ENCODE results near the gene MRPL54.
"Not testable (repeated sequence)": the region's sequence is repeated elsewhere in the genome, so short reads cannot be mapped to it uniquely, and the experiment has no call there.

The MRPL54 gene

GRCh38 chr19:3760871-3761361 is 1.6 kb upstream of the MRPL54 start:
- peak overlapping the region; percentile 75 for H3K27ac ChIP-seq
- ChIA-PET POLR2A (ENCODE audit: low non-redundant PET) (interaction anchor here (0.6 kb wide), 1 partner anchor 211 kb away, joined by 3 read pairs; no protein-coding TSS in a partner anchor), CTCF (no interaction called here)
- TF ChIP-seq CTCF (conservative IDR thresholded peaks at IDR 0.05; ENCODE audit: low read depth): no peak
- no peak for DNase-seq (ENCODE audit: low spot score)

DNA sequence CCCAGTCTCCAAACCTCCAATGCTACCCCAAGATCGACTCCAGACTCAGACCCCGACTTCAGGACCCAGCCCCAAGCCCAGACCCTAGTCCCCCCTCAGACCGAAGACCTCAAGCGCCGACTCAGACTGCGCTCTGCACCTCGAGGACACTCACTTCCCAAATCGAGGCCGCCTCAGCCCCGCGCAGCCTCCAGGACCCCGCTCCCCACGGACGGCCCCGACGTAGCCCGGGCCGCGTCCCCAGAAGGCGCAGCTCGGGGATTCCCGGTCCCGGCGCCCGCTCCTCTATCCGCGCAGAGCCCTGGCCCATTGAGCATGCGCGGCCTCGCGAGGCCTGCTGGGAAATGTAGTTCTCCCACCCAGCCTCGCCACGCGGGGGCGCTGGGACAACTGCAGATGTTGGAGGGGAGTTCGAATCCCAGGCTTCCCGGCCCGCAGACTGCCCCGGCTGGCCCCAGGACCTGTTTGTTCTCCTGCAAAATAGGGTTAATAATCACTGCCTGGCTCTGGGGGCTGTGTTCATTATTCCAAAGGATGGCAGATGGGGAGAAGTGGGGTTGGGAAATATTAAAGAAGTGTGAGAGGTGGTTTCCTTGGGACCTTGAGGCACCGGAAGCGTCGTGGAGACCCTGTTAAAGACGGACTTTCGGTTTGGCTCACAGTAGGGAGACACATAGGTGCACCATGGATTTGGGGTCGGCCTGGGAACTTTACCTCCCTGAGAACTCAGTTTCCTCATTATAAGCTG is 926 bp upstream of the MRPL54 start, which contains the start of gene APBA3:
TSS of gene APBA3 (minus strand) at position 311 of the 748 bp plus-strand sequence. CDS start 1,428 bp downstream, outside the sequence.
- DNase-seq (ENCODE audit: low spot score): peak; percentile 90
- CTCF ChIA-PET: interaction anchor here (0.6 to 0.7 kb wide), 2 partner anchors 63 to 140 kb away, joined by 3 to 6 read pairs; no protein-coding TSS in a partner anchor
- TF ChIP-seq CTCF (conservative IDR thresholded peaks at IDR 0.05; ENCODE audit: low read depth): peak; percentile 75
- POLR2A ChIA-PET (ENCODE audit: low non-redundant PET): interaction anchor here (0.5 kb wide), 1 partner anchor 72 kb away, joined by 3 read pairs; no protein-coding TSS in a partner anchor
- peak within 1 kb of the TSS; percentile 96 for H3K27ac ChIP-seq

DNA sequence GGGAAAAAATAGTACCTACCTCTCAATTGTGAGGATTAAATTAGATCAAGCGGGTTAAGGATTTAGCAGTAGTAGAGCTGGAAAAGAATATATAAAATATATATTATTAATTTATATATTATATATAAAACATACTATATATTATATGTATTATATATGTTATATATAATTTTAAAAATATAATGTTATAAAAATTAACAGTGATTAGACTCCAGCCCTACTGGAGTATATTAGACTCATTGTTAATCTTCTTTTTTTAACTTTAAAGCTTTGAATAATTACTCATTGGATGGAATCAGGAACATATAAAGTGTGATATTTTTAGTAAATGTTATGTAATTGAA is 380 bp upstream of the MRPL54 start:
- ChIA-PET POLR2A (ENCODE audit: low non-redundant PET) (interaction anchor here (0.5 to 0.6 kb wide), 2 partner anchors 72 to 296 kb away, joined by 3 read pairs; no protein-coding TSS in a partner anchor), CTCF (interaction anchor here (0.6 to 0.7 kb wide), 2 partner anchors 62 to 141 kb away, joined by 3 to 6 read pairs; no protein-coding TSS in a partner anchor)
- no peak for TF ChIP-seq CTCF (conservative IDR thresholded peaks at IDR 0.05; ENCODE audit: low read depth)
- no peak for DNase-seq (ENCODE audit: low spot score)
- H3K27ac ChIP-seq: peak overlapping the region; percentile 96

GRCh38 chr19:3765121-3765520 is 2.6 kb downstream of the MRPL54 start:
- ChIA-PET POLR2A (ENCODE audit: low non-redundant PET) (no interaction called here), CTCF (no interaction called here)
- DNase-seq (ENCODE audit: low spot score): no peak
- no peak for TF ChIP-seq CTCF (conservative IDR thresholded peaks at IDR 0.05; ENCODE audit: low read depth)
- H3K27ac ChIP-seq: no peak overlapping the region

GRCh38 chr19:3765757-3766156 is 3.3 kb downstream of the MRPL54 start:
- H3K27ac ChIP-seq; DNase-seq (ENCODE audit: low spot score): not testable (repeated sequence)
- CTCF ChIA-PET: interaction anchor here (0.6 kb wide), 1 partner anchor 10 kb away, joined by 3 read pairs; no protein-coding TSS in a partner anchor
- POLR2A ChIA-PET (ENCODE audit: low non-redundant PET): interaction anchor here (0.7 kb wide), 1 partner anchor 640 kb away, joined by 3 read pairs; no protein-coding TSS in a partner anchor

DNA sequence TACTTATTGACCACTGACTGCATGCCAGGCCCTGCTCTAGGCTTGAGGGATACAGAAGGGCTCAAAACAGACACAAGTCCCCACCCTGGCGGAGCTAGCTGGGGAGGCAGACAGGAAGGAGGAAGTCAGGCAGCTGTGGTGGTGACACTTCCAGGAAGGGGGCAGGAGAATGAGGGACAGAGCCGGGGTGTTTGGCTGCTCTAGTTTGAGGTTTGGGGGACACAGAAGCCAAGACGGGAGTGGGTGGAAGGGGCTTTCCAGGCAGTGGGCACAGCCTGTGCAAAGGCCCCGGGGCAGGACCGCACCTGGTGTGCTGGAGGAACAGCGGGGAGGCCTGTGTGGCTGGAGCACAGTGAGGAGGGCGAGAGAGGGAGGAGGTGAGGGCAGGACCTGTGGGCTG is 4.0 kb downstream of the MRPL54 start:
- DNase-seq (ENCODE audit: low spot score): no peak
- ChIA-PET CTCF (no interaction called here), POLR2A (ENCODE audit: low non-redundant PET) (no interaction called here)
- H3K27ac ChIP-seq: no peak overlapping the region
- TF ChIP-seq CTCF (conservative IDR thresholded peaks at IDR 0.05; ENCODE audit: low read depth): no peak

GRCh38 chr19:3767050-3767449 is 4.6 kb downstream of the MRPL54 start:
- H3K27ac ChIP-seq: no peak overlapping the region
- CTCF ChIA-PET: no interaction called here
- no peak for DNase-seq (ENCODE audit: low spot score)
- POLR2A ChIA-PET (ENCODE audit: low non-redundant PET): no interaction called here
- no peak for TF ChIP-seq CTCF (conservative IDR thresholded peaks at IDR 0.05; ENCODE audit: low read depth)

All from RWPE1 (cell line).